ENCODE measurements around the gene ANKRD17. TPM values are rescaled to one million over a fixed set of nuclear protein-coding genes. Genes with fewer than 3 reads are reported as not detected.

ANKRD17 gene
- total RNA-seq, 1 experiment from 2014 or later = 66.8 TPM

GRCh38 chr4:73139245-73139644 is 119.4 kb downstream of the ANKRD17 start:
- no peaks in the 10 kb centered on the region for H3K9me3 ChIP-seq
- ChIA-PET CTCF (no interaction called here), POLR2A (no interaction called here)
- H3K4me1 ChIP-seq = no peaks in the 10 kb centered on the region
- H3K4me3 ChIP-seq (ENCODE audit: low read depth, low read length) = no peak overlapping the region
- Mint-ChIP-seq H3K4me3 (ENCODE audit: unreplicated experiment) (no peak overlapping the region), H3K27me3 (ENCODE audit: insufficient read depth, unreplicated experiment) (no peaks in the 10 kb centered on the region), H3K36me3 (ENCODE audit: insufficient read depth, unreplicated experiment) (peaks cover 40% of the 10 kb centered on the region), H3K9me3 (ENCODE audit: unreplicated experiment) (no peaks in the 10 kb centered on the region), H3K27ac (ENCODE audit: unreplicated experiment) (no peak overlapping the region), H3K4me1 (ENCODE audit: low read depth, unreplicated experiment) (no peaks in the 10 kb centered on the region)
- H3K27me3 ChIP-seq (replicated peaks; ENCODE audit: control insufficient read depth, insufficient read depth, low read length) = no peaks in the 10 kb centered on the region
- TF ChIP-seq, protein P1, sequence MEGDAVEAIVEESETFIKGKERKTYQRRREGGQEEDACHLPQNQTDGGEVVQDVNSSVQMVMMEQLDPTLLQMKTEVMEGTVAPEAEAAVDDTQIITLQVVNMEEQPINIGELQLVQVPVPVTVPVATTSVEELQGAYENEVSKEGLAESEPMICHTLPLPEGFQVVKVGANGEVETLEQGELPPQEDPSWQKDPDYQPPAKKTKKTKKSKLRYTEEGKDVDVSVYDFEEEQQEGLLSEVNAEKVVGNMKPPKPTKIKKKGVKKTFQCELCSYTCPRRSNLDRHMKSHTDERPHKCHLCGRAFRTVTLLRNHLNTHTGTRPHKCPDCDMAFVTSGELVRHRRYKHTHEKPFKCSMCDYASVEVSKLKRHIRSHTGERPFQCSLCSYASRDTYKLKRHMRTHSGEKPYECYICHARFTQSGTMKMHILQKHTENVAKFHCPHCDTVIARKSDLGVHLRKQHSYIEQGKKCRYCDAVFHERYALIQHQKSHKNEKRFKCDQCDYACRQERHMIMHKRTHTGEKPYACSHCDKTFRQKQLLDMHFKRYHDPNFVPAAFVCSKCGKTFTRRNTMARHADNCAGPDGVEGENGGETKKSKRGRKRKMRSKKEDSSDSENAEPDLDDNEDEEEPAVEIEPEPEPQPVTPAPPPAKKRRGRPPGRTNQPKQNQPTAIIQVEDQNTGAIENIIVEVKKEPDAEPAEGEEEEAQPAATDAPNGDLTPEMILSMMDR (IDR thresholded peaks at IDR 0.05; ENCODE audit: insufficient read depth in 1 of 2, low read depth in 1 of 2, low read length in 1 of 2, severe bottlenecking in 1 of 2, unreplicated experiment in 1 of 2) = no peak
- intact Hi-C loops (cut with micrococcal nuclease; ENCODE audit: unreplicated experiment) = no loop called here
- no TSS peak for BruUV-seq (replicated peaks)
- no peak for DNase-seq
- peaks cover 1% of the 10 kb centered on the region; the same call in 1 of the 2 replicates for H3K36me3 ChIP-seq (ENCODE audit: control insufficient read depth, insufficient read depth, low read length)

DNA sequence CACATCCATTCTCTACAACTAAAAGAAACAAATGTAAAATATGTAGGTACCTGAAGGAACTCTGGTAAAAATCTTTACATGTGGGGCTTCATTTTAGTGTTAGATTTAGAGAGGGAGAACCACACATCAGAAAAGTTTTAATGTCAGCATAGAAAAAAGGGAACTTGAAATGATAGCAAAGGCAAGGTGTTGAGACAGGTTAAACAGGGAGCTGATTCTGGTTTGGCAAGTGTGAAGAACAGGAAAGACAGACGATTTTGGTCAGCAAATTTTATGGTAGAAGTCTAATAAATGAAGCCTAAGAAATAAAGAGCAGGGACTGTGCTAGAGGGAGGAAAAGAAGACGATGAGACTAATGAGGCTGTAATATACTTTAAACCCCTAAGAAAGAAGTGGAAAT is 121.5 kb downstream of the ANKRD17 start:
- Mint-ChIP-seq H3K9me3 (ENCODE audit: unreplicated experiment) (no peaks in the 10 kb centered on the region), H3K4me1 (ENCODE audit: low read depth, unreplicated experiment) (no peaks in the 10 kb centered on the region), H3K27me3 (ENCODE audit: insufficient read depth, unreplicated experiment) (no peaks in the 10 kb centered on the region), H3K4me3 (ENCODE audit: unreplicated experiment) (no peak overlapping the region), H3K27ac (ENCODE audit: unreplicated experiment) (no peak overlapping the region), H3K36me3 (ENCODE audit: insufficient read depth, unreplicated experiment) (peaks cover 40% of the 10 kb centered on the region)
- H3K4me3 ChIP-seq (ENCODE audit: low read depth, low read length) = no peak overlapping the region
- no peaks in the 10 kb centered on the region for H3K9me3 ChIP-seq
- no TSS peak for BruUV-seq (replicated peaks)
- no peak for DNase-seq
- POLR2A ChIA-PET = no interaction called here
- intact Hi-C loops (cut with micrococcal nuclease; ENCODE audit: unreplicated experiment) = no loop called here
- peaks cover 1% of the 10 kb centered on the region; the same call in 1 of the 2 replicates for H3K36me3 ChIP-seq (ENCODE audit: control insufficient read depth, insufficient read depth, low read length)
- CTCF ChIA-PET = no interaction called here
- TF ChIP-seq, protein P1 (IDR thresholded peaks at IDR 0.05; ENCODE audit: insufficient read depth in 1 of 2, low read depth in 1 of 2, low read length in 1 of 2, severe bottlenecking in 1 of 2, unreplicated experiment in 1 of 2) = no peak
- no peaks in the 10 kb centered on the region for H3K4me1 ChIP-seq
- no peaks in the 10 kb centered on the region for H3K27me3 ChIP-seq (replicated peaks; ENCODE audit: control insufficient read depth, insufficient read depth, low read length)

- CTCF ChIA-PET = no interaction called here
- Histone ChIP-seq H3K27me3 (replicated peaks; ENCODE audit: control insufficient read depth, insufficient read depth, low read length) (no peaks in the 10 kb centered on the region), H3K4me3 (ENCODE audit: low read depth, low read length) (no peak overlapping the region), H3K9me3 (no peaks in the 10 kb centered on the region), H3K4me1 (no peaks in the 10 kb centered on the region), H3K36me3 (ENCODE audit: control insufficient read depth, insufficient read depth, low read length) (no peaks in the 10 kb centered on the region)
- H3K4me3 Mint-ChIP-seq (ENCODE audit: unreplicated experiment) = no peak overlapping the region
- DNase-seq = no peak
- no TSS peak for BruUV-seq (replicated peaks)
- H3K4me1 Mint-ChIP-seq (ENCODE audit: low read depth, unreplicated experiment) = no peaks in the 10 kb centered on the region
- TF ChIP-seq, protein P1 (IDR thresholded peaks at IDR 0.05; ENCODE audit: insufficient read depth in 1 of 2, low read depth in 1 of 2, low read length in 1 of 2, severe bottlenecking in 1 of 2, unreplicated experiment in 1 of 2) = no peak
- POLR2A ChIA-PET = no interaction called here
- H3K9me3 Mint-ChIP-seq (ENCODE audit: unreplicated experiment) = no peaks in the 10 kb centered on the region
- H3K36me3 Mint-ChIP-seq (ENCODE audit: insufficient read depth, unreplicated experiment) = peaks cover 27% of the 10 kb centered on the region
- H3K27ac Mint-ChIP-seq (ENCODE audit: unreplicated experiment) = no peak overlapping the region
- intact Hi-C loops (cut with micrococcal nuclease; ENCODE audit: unreplicated experiment) = no loop called here
- no peaks in the 10 kb centered on the region for H3K27me3 Mint-ChIP-seq (ENCODE audit: insufficient read depth, unreplicated experiment)
Measured at GRCh38 chr4:73133784-73134183, 124.8 kb downstream of the ANKRD17 start.

All from Caco-2 (cell line).